Kidney (tissue), 14 donors: ENCODE measurements around the gene IL10RB. TPM values are rescaled to one million over a fixed set of nuclear protein-coding genes. Genes with fewer than 3 reads are reported as not detected.

Experiments used
- DNase-seq, 5 donors: peaks; one replicate each; pipeline ENCODE4 v3.0.0-alpha.2; 2013 to 2020
- FAIRE-seq: peaks from 2 replicates; lab custom pipeline; 2012; peaks lifted over from hg19 to GRCh38; lab: Jason Lieb, UNC
- H3K27ac ChIP-seq, 2 donors: one replicate each; pipeline ENCODE4 v1.7.0; 2013; ENCODE audit warnings: low read depth in 2 of 2, low read length in 2 of 2, inconsistent platforms in 1 of 2
- H3K27me3 ChIP-seq: one replicate; pipeline ENCODE4 v1.7.1; 2013; ENCODE audit warnings: low read length, inconsistent platforms; ENCODE audit not compliant: control insufficient read depth, insufficient read depth
- H3K36me3 ChIP-seq, 3 donors: one replicate each; pipeline versions ENCODE4 v1.7.0 to v1.7.1; 2013; ENCODE audit warnings: low read length in 3 of 3, control low read depth in 1 of 3, inconsistent platforms in 1 of 3; ENCODE audit not compliant: insufficient read depth in 3 of 3, control insufficient read depth in 2 of 3
- H3K4me1 ChIP-seq, 3 donors: one replicate each; pipeline versions ENCODE4 v1.7.0 to v1.7.1; 2013; ENCODE audit warnings: low read length in 3 of 3, inconsistent platforms in 1 of 3, low read depth in 1 of 3; ENCODE audit not compliant: control insufficient read depth in 2 of 3, insufficient read depth in 2 of 3
- H3K4me3 ChIP-seq, 3 donors: one replicate each; pipeline versions ENCODE4 v1.7.0 to v1.8.1; 2013; ENCODE audit warnings: low read length in 3 of 3, control low read depth in 1 of 3, inconsistent platforms in 1 of 3
- H3K9ac ChIP-seq, 3 donors: one replicate each; pipeline versions ENCODE4 v1.7.0 to v1.7.1; 2013; ENCODE audit warnings: low read length in 3 of 3, control low read depth in 1 of 3, inconsistent platforms in 1 of 3
- H3K9me3 ChIP-seq, 3 donors: one replicate each; pipeline versions ENCODE4 v1.7.0 to v1.7.1; 2013; ENCODE audit warnings: low read length in 3 of 3, control low read depth in 1 of 3, inconsistent platforms in 1 of 3; ENCODE audit not compliant: control insufficient read depth in 2 of 3, insufficient read depth in 1 of 3
- intact Hi-C: fragments of 100-400 bp; cut with DNase I; formaldehyde crosslinking; loops from one replicate; pipeline ENCODE4 v1.11.1; 2022
- polyA plus RNA-seq: library from polyadenylated mRNA; stranded (reverse); fragments of 350-450 nt; fragmentation: Illumina TruSeq; extraction: RNeasy Lipid Tissue Mini Kit (QIAGEN cat#74804); gene quantifications from one replicate; pipeline ENCODE4 v1.2.3, GENCODE V29; 2014; ENCODE audit warnings: low read depth, low replicate concordance; ENCODE audit not compliant: insufficient read depth
- total RNA-seq: library from RNA; stranded (reverse); fragmentation: NEBNext Ultra II Directional; extraction: Animal tissue kit (Norgen Biotek cat#: 25700); gene quantifications from one replicate; pipeline ENCODE4 v1.2.1, GENCODE V29; 2021
- TF ChIP-seq, protein P1 (sequence below): IDR thresholded peaks from 3 replicates; pipeline ENCODE4 v1.5.1; 2012; ENCODE audit warnings: mild to moderate bottlenecking, moderate library complexity, borderline replicate concordance; ENCODE audit not compliant: insufficient read depth; ENCODE audit errors: extremely low read depth
- donor health status: control.
- donor health status: control.
- donor health status: control.
- donor health status: control.
- donor health status: control.
- donor health status: DM: yes; HTN: yes; CAD: no.
- donor health status: Normal renal cell carcinoma (clear cell type).

Gene IL10RB
- total and polyA plus RNA-seq, 2 donors from 2014 or later = 21.5 to 27.3 TPM

DNA sequence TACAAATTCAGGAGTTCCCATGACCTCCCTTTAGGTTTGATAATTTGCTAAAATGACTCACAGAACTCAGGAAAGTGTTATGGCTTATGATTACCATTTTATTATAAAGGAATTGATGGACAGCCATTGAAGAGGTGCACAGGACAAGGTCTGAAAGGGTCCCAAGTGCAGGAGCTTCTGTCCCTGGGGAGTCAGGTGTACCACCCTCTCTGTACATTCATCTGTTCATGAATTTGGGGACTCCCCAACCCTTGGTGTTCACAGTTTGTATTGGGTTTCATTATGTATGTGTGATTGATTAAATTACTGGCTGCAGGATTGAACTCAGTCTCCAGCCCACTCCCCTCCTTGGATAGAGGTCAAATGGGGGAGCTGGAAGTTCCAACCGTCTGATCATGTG is 10.8 kb upstream of the IL10RB start:
- Histone ChIP-seq H3K36me3 (peaks cover 4 to 7% (median 6%) of the 10 kb centered on the region in 3 donors), H3K9me3 (no peaks in the 10 kb centered on the region), H3K4me3 (no peak overlapping the region), H3K27ac (no peak overlapping the region), H3K27me3 (no peaks in the 10 kb centered on the region), H3K9ac (no peak overlapping the region), H3K4me1 (peaks cover 0 to under 1% (median 0%) of the 10 kb centered on the region in 3 donors)
- DNase-seq (no peak), FAIRE-seq (no peak)
- intact Hi-C loops = no loop called here
- TF ChIP-seq, protein P1, sequence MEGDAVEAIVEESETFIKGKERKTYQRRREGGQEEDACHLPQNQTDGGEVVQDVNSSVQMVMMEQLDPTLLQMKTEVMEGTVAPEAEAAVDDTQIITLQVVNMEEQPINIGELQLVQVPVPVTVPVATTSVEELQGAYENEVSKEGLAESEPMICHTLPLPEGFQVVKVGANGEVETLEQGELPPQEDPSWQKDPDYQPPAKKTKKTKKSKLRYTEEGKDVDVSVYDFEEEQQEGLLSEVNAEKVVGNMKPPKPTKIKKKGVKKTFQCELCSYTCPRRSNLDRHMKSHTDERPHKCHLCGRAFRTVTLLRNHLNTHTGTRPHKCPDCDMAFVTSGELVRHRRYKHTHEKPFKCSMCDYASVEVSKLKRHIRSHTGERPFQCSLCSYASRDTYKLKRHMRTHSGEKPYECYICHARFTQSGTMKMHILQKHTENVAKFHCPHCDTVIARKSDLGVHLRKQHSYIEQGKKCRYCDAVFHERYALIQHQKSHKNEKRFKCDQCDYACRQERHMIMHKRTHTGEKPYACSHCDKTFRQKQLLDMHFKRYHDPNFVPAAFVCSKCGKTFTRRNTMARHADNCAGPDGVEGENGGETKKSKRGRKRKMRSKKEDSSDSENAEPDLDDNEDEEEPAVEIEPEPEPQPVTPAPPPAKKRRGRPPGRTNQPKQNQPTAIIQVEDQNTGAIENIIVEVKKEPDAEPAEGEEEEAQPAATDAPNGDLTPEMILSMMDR = no peak

DNA sequence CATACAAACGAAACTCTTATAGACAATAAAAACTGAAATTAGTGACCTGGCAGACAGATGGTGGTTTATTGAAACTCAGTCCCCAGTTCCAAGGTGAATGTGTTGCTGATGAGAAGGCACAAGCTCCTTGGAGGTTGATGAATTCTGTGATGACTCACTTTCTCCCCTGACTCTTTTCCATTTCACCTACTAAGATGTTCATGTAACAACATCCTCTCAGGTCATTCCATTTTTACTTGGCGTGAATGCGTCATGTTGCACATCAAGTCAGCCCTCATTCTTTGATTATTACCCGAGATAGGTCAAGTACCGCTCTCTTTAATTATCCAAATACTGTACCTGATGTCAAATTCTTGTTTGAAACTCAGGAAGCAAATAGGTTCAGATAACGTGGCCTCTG is 10.1 kb upstream of the IL10RB start:
- TF ChIP-seq, protein P1 = no peak
- no peak for FAIRE-seq
- Histone ChIP-seq H3K4me1 (peaks cover 0 to 2% (median 0%) of the 10 kb centered on the region in 3 donors), H3K4me3 (no peak overlapping the region), H3K27me3 (no peaks in the 10 kb centered on the region), H3K9me3 (no peaks in the 10 kb centered on the region), H3K36me3 (peaks cover 4 to 5% (median 5%) of the 10 kb centered on the region in 3 donors), H3K9ac (no peak overlapping the region), H3K27ac (no peak overlapping the region)
- DNase-seq = no peak
- intact Hi-C loops = no loop called here

DNA sequence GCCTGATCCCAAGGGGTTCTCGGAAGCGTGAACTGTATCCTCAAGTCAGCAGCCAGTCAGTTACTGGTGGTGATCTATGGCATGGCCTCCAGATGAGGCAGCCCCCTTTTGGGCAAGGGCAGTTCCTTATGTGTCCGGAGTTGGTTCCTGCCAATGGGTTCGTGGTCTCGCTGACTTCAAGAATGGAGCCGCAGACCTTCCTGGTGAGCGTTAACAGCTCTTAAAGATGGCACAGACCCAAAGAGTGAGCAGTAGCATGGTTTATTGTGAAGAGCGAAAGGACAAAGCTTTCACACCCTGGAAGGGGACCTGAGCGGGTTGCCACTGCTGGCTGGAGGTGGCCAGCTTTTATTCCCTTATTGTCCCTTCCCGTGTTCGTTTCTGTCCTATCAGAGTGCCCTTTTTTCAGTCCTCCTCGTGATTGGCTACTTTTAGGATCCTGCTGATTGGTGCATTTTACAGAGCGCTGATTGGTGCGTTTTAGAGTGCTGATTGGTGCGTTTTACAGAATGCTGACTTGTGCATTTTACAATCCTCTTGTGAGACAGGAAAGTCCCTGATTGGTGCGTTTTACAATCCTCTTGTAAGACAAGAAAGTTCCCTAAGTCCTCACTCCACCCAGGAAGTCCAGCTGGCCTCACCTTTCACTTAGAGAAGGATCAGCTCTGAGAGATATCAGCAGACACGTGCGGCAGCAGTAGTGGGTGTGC is 8.9 kb upstream of the IL10RB start:
- TF ChIP-seq, protein P1 = no peak
- no peaks in the 10 kb centered on the region for H3K9me3 ChIP-seq
- no peak for DNase-seq
- H3K36me3 ChIP-seq = peaks cover 0 to 2% (median 1%) of the 10 kb centered on the region in 3 donors
- FAIRE-seq = no peak
- peaks cover 0 to 2% (median 0%) of the 10 kb centered on the region in 3 donors for H3K4me1 ChIP-seq
- no peak overlapping the region for H3K9ac ChIP-seq
- intact Hi-C loops = no loop called here
- H3K27ac ChIP-seq = no peak overlapping the region
- H3K27me3 ChIP-seq = no peaks in the 10 kb centered on the region
- no peak overlapping the region for H3K4me3 ChIP-seq
